GM19099 (cell line): ENCODE results near the gene SLC35D2.

Source experiments
- POLR2A ChIP-seq: IDR thresholded peaks from 3 replicates; pipeline ENCODE4 v1.6.1; 2011; ENCODE audit warnings: low read depth; ENCODE audit not compliant: insufficient read length; ENCODE audit errors: extremely low read depth

The SLC35D2 gene

DNA sequence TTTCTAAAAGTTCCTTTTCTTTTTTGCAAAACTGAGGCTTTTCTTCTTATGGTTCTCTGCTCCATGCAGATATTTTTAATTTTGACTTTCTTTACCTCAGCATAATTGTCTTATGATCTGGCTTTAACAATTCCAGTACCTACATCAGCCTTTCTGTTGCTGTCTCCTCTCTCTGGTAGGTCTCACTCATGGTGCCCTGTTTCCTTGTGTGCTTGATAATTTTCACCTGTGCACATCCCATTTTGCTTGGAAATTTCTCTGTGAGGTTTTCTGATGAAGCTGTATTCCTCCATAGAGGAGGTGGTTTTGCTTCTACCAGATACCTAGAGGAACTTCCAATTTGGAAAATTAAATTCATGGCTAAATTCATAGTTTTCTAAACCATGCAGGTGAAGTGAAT lies 79.3 kb downstream of the SLC35D2 start:
- TF ChIP-seq POLR2A, result no peak

DNA sequence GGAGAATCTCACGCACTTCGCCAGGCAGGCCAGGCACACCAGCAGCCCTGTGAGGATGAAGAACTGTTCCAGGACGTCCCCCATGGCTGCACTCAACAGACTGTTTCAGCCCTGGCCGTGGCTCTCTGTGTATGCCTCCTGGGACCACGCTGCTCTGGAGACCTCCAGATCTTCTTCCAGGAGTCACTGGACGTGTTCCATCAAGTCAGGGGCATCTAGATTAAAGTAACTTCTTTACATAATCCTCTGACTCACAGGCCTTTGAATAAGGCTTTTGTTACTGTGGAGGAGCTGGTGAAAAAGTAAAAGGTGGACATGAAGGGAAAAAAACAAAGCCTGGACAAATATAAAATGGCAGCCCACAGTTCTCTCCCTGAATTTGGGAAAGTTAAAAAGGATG lies 81.5 kb downstream of the SLC35D2 start, which contains the start of gene HSD17B3:
HSD17B3 (minus strand) TSS at position 156 of the 400 bp plus-strand sequence; CDS start at position 84, 72 bp downstream.
- no peak for TF ChIP-seq POLR2A

DNA sequence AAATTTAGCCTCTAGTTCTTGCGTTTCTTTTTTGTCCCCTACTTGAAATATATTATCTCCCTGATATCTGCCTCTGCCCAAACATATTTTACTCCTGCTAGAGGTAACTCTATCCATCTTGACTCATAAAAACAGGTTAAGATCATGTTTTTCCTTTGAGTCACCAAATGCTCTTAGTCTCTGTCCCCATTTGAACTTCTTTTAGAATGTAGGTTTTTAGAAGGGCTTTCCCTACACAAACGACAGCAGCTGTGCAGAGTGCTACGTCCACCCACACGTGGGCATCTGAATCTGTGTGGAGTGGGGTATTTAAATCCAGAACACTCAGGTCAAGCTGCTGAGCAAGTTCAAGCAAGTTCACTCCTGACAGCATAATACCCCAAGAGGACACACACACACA lies 83.7 kb downstream of the SLC35D2 start:
- no peak for TF ChIP-seq POLR2A

DNA sequence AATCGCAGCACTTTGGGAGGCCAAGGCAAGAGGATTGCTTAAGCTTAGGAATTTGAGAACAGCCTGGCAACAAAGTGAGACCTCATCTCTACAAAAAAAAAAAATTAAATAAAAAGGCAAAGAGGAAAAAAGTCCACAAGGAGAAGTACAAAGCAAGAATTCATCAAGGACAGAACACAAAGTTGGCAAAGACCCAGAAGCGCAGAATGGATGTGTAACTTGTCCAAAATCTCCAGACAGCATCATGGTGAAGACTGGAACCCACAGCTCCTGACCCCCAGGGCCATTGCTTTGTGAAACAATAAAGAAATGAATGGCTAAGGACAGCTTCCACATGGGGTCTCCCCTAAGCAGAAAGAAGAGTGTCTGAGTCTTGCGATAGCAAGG lies 89.4 kb downstream of the SLC35D2 start:
- no peak for TF ChIP-seq POLR2A

DNA sequence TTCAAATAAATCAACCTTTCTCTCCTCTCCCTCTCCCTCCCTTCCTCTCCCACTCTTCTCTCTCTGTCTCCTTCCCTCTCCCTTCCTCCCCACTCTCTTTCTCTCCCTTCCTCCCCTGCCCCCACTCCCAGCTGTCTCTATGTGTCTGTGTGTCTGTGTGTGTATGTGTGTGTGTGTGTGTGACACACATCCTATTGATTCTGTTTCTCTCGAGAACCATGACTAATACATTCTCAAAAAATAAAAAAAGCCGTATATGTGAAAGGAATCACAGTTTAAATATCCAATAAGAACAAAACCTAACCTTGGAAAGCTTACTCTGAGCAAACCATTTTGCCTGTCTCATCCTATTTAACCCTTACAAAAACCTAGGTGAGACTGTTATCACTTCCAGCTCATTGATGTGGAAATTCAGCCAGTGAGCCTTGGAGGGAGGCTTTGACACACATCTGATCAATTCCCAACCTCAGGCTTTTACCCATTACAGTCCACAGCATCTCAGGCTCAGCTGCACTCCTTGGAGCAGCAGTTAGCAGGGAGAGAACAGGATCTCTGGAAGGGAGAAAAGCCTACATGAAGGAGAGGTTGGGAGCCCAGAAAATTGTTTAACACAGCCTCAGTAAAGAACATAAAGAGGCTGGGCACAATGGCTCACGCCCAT lies 89.9 kb downstream of the SLC35D2 start:
- no peak for TF ChIP-seq POLR2A

DNA sequence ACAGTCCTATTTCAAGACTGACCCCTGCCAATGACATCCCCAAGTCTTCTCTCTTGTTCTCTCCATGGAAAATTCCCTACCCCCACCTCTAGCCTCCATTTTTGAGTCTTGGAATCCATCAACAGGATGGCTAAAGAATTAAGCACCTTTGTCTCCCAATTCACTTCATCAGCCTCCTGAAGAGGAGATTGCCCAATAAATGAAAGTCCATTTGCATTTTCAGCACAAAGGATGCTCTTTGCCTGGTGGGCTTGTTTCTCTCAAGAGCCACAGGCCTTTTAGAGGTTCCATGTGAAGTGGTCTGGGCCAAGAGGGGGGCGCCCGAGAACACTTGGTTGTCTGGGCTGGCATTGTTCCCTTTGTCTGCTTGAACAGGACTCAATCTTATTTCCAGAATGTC lies 94.1 kb downstream of the SLC35D2 start:
- TF ChIP-seq POLR2A, result no peak

DNA sequence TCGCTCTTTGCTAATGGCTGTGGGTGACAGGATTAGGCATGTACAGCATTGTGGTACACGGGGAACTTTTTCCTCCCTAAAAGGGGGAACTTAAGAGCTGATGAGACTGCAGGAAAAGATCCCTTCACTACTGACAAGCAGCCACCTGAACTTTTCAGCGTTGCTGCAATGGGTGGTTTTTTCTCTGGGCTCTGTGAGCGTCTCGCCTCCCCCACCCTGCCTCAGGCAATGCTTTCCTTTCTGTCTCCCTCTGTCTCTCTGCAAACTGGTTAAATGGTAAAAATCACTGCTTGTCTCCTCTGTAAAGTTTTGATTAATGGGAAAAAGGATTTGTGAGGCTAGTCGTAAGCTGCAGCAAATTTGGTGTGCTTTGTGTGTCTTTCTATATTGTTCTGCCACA lies 101.9 kb downstream of the SLC35D2 start:
- no peak for TF ChIP-seq POLR2A

DNA sequence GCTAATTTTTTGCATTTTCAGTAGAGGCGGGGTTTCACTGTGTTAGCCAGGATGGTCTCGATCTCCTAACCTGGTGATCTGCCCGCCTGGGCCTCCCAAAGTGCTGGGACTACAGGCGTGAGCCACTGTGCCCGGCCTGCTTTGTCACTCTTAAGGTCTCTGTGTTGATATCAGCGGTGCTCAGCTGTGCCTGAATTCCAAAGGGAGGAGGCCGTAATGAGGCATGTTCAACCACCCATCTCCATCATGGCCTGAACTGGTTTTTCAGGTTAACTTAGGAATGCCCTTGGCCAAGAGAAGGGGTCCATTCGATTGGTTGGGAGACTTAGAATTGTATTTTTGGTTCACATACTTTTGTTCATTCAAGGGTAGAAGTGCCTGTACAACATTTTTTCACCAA lies 103.6 kb downstream of the SLC35D2 start:
- no peak for TF ChIP-seq POLR2A

DNA sequence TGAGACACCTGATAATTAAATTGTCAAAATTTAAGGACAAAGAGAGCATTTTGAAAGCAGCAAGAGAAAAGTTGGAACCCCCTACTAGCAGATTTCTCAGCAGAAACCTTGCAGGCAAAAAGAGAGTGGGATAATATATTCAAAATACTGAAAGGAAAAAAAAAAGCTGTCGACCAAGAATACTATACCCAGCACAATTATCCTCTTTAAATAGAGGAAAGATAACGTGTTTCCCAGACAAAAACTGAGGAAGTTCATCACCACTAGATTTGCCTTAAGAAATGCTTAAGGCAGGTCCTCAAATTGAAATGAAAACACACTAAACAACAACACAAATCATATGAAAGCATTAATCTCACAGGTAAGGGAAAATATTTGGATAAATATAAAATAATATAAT lies 108.6 kb downstream of the SLC35D2 start:
- no peak for TF ChIP-seq POLR2A
